Activated effector memory CD4-positive, alpha-beta T cell treated with anti-CD3 and anti-CD28 coated beads, Interleukin-2, amount 50 U/mL, for 16 hours (primary cell): ENCODE measurements around the gene THSD4.
A peak's percentile ranks its signal among the peaks of the same experiment; 100 is the strongest.
"Not testable (repeated sequence)": the region's sequence is repeated elsewhere in the genome, so short reads cannot be mapped to it uniquely, and the experiment has no call there.

Experiments used
- DNase-seq: peaks from one replicate; pipeline ENCODE4 v3.0.0-alpha.2; 2020

THSD4 gene

DNA sequence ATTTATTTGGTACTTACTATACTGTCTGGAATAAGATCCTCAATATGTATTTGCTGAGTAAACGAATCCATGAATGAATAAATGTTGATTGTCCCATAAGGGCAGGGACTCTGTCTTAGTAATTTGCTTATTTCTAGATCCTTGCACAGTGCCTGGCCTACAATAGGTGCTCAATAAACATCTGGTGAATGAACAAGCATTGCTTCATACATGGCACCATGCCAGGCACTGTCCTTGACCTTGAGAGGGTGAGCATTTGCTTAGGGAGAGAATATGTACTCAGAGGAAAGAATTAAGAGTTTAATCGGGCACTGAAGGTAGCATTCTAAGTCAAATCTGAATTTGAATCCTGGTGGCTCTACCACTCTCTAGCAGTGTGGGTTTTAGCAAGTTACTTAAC, 282.1 kb downstream of the THSD4 start:
- DNase-seq: no peak

DNA sequence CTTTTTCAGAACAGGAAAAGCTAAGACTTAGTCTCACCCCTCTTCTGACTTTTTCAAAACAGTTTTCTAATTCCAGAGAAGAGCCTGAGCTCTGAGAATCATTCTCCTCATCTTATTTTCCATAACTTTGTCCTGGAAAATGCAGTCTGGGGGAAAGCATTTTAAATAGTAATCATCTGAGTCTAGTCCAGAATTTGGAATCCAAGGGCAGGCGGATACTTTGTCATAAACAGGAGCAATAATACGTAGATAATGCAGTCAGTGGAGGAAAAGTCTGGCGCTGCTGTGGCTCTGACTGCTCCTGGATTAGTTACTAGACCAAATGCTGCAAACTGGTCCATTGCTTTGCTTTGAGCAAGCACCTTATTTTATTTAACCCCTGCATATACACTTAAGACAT, 285.0 kb downstream of the THSD4 start:
- DNase-seq: no peak

DNA sequence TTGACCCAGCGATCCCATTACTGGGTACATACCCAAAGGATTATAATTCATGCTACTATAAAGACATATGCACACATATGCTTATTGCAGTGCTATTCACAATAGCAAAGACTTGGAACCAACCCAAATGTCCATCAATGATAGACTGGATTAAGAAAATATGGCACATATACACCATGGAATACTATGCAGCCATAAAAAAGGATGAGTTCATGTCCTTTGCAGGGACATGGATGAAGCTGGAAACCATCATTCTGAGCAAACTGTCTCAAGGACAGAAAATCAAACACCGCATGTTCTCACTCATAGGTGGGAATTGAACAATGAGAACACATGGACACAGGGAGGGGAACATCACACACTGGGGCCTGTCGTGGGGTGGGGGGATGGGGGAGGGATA, 286.5 kb downstream of the THSD4 start:
- DNase-seq: not testable (repeated sequence)

DNA sequence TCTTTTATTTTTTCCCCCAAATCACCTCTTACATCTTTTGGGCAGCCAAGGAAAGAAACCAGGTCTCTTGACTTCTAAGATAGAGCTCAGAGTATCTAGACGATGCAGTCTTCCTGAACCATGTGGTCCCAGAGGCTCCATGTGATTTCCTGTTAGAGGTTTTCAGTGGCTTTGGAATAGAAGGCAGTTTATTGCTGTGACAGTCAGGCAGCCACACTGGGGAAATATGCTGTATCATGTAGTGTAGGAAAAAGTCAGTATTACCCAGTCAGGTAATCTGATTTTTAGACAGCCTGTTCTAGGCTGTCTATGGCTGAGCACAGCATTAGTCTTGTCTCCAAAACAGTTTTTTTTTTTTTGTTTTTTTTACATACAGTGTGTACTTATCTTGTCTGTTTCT, 294.3 kb downstream of the THSD4 start:
- no peak for DNase-seq

DNA sequence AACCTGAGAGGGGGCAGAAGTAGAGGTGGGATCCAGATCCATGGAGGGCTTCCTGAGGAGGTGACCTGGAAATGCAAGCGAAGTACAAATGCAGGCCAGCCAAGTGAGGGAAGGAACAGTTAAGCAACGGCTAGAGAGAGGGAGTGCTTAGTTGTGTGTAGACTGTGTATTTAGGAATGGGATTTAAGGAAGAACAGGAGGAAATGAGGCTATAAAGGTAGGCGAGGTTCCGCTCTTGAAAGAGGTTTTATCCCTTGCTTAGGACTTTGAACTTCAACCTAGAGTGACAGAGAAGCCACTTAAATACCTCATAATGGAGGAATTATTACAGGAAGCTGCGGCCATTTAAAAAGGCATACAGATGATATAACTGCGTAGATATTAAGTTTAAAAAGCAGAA, 295.1 kb downstream of the THSD4 start:
- DNase-seq: no peak

DNA sequence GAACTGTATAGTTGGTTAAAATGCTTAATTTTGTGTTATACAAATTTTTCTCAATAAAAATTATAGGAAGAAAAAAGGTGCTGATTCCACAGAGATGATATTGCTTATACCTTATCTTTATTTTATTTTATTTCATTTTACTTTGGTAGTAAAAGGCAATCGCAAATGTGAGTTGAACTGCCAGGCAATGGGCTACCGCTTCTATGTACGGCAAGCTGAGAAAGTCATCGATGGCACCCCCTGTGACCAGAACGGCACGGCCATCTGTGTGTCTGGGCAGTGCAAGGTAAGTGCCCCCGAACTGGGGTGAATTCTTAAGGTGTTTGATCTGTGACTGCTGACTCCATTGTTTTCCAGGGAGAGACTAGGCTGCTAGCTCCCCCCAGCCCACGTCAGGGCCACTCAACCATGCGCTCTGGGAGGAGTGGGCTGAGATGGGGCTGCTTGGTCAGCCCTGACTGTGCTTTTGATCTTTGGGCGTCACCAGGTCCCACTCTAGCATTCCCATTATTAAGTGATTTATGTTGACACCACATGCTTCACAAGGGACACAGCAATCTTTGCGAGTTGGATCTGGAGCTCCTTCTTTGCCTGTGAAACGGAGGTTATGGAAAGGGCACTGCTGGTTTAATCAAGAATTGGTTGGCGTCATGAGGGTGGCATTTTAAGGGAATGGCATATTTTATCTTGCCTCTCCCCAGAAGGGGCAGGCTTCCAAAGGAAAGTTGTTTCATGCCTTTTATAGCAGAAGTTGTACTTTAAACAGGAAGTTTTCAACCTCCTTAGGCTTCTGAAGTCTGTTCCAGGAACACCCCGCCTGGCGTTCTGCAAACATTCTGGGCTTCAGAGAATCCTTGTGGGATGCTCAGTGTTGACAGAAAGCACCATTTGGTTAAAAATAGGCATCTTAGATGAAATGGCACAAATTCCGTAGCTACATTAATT, 296.5 kb downstream of the THSD4 start:
- no peak for DNase-seq

DNA sequence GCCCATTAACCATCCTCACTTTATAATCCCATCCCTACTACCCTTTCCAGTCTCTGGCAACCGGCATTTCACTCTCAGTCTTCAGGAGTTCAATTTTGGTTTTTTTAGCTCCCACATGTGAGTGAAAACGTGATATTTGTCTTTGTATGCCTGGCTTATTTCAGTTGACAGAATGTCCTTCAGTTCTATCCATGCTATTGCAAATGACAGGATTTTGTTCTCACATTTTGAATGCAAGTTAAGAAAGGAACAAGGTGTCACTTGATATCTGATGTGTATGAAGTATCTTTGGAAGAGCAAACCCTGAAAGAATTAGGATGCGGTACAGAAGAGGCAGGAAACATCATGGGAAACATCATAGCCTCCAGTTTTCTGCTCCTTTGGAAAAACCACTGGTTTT, 298.1 kb downstream of the THSD4 start:
- DNase-seq: no peak

DNA sequence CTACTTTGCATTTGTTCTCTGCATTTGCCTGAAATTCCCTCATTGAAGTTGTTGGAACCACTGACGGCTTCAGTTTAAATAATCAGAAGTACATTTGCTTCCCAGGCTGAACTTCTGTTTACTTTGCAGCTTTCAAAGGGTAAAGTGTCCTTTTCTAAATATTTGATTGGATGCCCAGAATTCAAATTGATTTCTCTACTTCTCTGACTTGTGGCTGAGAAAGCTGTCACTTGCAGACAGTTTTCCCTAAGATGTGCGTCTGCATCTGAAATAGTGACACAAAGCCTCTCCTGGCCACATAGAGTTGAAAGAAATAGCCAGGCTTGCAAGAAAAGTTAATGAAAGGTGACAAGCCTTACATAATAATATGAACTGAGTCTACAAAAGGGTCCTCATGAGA, 299.6 kb downstream of the THSD4 start:
- DNase-seq: no peak

DNA sequence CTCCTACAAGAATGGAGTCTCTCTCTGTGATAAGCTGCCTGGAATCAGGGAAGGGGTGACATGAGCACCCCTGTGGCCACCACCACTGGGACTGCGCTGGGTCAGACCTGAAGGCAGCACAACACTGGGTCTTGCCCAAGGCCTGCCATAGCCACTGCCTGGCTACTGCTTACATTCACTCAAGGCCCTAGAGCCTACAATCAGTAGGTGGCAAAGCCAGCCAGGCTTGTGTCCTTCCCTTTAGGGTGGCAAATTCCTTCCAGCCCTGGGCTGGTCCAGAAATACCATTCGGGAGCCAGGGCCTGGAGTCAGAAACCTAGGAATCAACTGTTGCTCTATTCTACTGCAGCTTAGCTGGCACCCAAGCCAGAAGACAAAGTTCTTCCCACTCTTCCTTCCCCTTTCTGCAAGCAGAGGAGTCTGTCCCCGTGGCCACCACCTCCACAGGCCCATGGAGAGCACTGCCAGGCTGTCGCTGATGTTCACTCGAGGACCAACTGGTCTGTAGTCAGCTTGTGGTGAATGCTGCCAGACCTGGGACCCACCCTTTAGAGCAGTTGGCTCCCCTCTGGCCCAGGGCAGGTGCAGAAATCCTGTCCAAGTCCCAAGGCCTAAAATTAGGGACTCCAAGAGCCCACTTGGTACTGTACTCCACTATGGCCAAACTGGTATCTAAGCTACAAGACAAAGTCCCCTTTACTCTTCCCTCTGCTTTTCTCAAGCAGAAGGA, 307.4 kb downstream of the THSD4 start:
- DNase-seq: no peak

DNA sequence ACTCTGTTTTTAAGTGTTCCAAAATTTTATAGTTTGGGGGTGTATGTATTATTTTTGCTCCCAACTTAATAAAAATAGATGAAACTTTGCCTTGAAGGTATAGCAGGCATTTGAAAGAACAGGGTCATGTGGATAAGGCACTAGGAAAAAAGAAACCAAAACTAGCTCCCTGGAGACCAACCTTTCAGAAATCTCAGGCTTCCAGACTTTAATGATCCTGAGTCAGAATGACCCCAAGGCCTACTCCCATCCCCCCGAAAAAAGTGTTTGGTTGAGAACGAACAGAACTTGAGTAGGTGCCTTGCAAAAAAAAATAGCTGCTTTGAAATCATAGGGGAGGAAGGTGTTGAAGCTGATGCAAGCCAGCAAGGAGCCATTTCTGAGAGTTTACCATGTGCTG, 309.5 kb downstream of the THSD4 start:
- DNase-seq: no peak

DNA sequence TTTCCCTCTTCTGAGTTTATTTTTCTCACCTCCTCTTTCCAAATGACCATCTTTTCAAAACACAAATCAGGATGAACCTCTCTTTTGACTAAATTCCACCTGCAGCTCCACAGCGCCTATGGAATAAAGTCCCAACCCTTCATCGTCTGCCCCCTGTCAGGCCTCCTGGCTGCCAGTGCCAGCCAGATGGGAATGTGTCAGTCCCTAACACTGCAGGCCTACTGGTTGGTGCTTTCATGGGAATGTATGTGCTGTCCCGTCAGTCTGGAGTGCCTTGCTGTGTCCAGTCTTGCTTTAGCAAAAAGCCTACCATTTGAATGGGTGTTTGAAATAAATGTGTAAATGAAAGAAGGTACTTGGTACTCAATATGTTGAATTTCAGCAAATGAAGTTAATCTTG, 310.1 kb downstream of the THSD4 start:
- DNase-seq: no peak

DNA sequence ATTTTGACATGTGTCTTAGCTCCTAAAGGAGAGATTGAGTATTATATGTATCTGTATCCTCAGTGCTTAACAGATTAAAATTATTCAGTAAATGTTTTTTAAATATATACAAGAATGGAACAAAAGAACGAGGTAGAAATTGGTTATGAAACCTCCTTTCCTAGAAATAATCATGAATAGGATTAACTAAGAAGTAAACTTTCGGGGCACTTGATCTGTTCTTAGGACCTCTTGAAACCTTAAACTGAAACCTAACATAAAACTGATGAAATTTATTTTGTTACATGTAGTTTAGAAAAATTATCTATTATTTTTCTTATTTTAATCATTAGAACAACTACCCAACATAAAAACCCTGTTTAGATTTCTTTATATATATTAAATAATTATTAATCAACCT, 311.5 kb downstream of the THSD4 start:
- no peak for DNase-seq

DNA sequence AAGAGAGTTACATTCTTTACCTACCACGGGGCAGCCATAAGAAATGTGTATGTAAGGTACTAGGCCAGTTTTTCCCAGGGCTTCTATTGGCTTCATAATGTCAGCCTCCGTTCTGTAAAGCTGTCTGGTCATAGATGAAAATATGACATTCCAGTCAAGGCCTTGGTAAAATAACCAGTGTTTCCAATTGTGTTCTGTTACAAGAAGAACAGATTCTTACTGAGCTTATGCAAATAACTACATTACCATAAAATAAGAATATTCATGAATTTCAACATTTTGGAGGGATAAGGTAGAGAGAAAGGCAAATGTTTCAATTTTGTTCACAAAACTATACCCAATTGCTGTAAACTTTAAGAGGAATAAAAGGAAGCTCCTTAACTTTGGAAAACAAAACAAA, 315.5 kb downstream of the THSD4 start:
- no peak for DNase-seq

DNA sequence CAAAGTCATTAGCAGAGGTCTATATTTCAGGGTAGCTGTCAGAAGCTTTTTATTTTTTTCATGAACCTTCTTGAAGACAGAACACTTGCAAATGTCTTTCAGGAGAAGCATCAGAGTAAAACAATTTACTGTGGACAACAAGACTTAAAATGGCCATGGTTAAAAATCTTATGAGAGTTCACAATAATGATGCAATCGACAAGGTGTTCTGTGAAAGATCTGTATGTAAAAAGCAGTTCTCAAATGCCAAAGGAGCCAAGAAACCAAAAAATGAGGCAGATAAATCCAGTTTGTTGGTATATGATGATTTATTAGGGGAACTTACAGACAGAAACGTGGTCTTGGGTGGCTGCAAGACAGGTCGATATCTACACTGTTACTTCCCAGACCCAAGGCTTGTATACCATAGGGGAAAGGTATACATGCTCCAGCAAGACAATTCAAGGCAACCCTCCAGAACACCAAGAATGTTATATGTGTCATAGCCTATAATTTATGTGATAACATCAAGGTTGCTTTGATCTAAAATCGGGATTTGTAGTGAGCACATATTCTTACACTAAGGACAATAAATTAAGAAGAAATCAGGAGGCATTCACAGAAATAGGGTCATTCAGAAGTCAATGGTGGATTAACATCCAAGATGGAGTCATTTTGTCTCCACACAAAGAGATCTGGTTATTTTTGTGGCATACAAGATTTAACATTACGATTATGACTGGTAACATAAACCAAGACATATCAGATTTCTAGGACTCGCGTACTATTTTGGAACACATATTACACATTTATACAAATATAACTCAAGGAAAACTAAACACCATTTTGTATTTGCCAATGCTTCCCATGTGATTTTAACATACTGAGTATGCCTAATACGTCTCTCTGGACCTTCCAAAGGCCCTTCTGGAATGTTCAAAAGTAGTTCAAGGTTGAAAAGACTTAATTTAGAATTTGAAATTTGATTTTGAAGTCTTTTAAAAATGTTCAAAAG, 316.4 kb downstream of the THSD4 start:
- no peak for DNase-seq

DNA sequence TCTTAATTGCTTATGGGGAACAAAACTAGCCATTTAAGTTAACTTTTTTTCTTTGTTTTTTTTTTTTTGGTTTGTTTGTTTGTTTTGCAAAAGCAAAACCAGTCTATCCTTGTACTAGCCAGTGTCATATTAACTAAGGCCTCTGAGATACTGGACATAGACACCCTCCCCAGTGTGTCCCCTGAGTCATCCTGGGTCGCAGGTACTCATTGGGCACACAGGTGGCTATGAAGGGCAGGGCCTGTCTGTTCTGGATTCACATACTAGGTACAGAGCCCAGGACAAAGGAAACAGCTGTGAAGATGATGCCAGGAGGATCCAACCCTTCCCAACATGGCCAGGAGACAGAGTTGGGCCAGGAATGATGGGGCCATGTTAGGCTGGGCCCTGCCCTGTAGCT, 318.1 kb downstream of the THSD4 start:
- no peak for DNase-seq

DNA sequence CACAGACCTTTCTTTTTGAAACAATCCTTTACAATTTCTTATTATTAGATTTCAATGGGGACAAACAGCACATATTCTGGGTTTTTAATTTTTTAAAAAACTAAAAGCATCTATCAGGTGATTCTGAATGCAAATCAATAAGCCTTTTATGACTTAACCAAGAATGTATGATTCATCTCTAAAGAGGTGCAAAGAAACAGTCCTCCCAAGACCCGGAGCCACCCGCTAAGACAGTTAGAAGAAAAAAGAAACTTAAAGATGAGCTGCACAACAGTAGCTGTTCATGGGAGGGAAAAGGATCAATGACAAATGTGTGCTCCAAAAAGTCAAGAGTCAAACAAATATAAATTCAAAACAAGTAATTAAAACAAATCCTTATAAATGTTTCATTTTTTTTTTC, 319.5 kb downstream of the THSD4 start:
- no peak for DNase-seq

DNA sequence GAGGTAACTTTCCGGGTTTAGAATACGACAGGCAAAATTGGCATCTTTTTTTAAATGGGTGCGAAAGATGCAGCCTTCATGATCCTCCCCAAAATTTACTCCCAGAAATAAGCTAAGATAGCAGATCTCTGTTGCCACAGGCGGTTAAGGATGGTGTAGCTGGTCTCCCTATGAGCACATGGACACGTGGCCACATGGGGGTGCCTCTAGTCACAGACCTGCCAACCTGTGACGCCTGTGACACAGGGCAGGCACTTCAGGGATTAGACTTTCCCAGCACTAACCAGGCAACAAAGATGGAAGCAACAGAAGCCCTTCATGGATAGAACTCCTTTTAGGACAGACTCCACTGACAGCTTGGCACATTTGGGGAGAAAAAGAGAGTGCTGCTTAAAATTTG, 320.3 kb downstream of the THSD4 start:
- DNase-seq: no peak

DNA sequence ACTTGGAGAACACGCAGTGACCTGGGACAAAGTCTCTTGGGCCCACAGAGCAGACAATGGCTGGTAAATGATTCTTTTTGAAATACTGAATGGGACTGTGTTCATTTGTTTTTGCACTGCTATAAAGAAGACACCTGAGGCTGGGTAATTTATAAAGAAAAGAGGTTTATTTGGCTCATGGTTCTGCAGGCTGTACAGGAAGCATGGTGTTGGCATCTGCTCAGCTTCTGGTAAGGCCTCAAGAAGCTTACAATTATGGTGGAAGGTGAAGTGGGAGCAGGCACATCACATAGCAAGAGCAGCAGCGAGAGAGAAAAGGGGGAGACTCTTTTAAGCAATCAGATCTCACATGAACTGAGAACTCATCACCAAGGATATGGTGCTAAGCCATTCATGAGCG, 321.6 kb downstream of the THSD4 start:
- DNase-seq: no peak

DNA sequence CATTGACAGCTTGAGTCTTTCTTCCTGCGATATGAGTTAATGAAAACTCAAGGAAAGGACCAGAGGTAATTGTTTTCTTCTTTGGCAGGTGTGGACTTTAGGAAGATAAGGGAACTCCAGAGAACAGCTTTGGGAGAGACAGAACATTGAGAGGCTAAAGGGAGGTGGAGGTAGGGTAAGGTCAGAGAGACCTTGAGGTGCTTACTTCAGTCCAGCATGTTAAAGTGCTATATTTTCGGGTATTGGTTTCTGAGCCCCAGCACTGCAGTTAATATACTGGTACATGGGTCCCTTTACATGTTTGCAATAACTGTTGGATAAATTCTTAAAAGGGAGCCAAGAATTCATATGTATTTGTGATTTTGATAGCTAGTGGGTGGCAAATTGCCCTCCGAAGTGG, 322.1 kb downstream of the THSD4 start:
- no peak for DNase-seq

DNA sequence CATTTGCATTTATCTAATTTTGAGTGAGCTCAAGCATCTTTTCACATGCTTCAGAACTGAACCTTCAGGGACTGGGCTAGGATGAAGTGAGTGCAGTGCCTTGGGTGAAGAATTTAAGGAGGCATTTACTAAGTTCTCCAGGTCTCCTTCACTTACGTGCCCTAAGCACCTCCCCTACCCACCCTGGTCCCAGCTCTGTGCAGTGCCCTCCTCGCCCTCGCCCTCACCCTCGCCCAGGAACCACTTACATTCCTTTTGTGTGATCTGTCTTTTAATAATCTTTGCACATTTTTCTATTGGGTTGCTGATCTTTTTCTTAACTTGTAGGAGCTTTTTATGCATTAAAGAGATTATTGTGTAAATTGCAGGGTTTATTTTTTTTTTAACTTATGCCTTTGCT, 322.6 kb downstream of the THSD4 start:
- no peak for DNase-seq

DNA sequence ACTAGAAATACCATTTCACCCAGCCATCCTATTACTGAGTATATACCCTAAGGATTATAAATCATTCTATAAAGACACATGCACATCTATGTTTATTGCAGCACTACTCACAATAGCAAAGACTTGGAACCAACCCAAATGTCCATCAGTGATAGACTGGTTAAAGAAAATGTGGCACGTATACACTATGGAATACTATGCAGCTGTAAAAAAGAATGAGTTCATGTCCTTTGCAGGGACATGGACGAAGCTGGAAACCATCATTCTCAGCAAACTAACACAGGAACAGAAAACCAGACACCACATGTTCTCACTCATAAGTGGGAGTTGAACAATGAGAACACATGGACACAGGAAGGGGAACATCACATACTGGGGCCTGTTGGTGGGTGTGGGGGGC, 324.2 kb downstream of the THSD4 start:
- not testable (repeated sequence) for DNase-seq

DNA sequence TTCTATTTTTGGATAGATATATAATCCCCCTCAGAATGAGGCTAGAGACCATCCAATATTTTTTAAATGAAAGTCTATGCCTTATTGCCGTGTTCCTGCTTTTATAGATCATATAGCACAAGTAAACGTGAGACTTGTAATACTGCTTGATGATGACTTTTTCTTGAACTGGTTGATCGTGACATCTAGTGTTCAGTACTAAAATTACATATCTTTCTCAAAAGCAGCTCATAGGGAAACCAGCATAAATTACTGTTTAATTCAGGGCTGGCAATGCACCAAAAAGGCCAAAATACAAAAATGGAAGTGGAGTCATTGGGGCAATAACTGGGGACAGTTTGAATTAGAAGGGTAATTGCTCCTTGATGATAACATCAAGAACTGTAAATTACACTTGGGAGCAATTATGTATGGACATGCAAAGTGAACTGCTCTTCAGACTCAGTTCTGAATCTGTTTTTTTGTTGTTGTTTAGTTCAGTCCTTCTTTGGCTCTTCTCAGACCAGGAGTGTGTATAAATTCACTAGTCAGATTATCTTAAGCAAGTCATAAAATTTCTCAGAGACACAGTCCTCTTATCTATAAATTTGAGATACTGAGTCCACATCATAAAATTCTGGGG, 325.3 kb downstream of the THSD4 start:
- no peak for DNase-seq

DNA sequence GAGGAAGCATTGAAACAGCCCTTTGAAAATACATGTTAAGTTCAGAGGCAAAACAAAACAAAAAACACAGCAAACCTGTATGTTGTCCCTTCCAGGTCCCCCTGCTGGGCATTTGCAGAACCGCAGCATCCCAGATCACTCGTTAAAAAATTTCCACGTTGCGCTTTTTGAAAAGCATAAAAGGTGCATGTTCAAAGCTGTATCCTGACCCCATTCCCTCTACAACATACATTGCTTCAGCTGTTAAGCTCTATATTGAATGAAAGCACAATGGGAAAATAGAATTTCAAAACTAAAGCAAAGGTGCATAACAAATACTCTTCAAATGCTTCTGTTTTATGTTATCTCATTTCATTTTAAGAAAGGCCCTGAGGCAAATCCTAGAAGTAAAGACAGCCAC, 328.3 kb downstream of the THSD4 start:
- DNase-seq: peak; percentile 73
